Left ventricle myocardium inferior (tissue), 1 donor: ENCODE results near the gene ZNF438. TPM values are rescaled to one million over a fixed set of nuclear protein-coding genes. Genes with fewer than 3 reads are reported as not detected.

Source experiments
- DNase-seq: peaks from one replicate; pipeline ENCODE4 v3.0.0-alpha.2; 2020
- H3K27ac ChIP-seq: fragments of 200-600 bp; replicated peaks from 2 replicates; pipeline ENCODE4 v1.8.0; 2021
- H3K27me3 ChIP-seq: fragments of 200-600 bp; 2 replicates; pipeline ENCODE4 v1.8.0; 2021; ENCODE audit warnings: low read depth
- H3K36me3 ChIP-seq: fragments of 200-600 bp; 2 replicates; pipeline ENCODE4 v1.8.0; 2021
- H3K4me1 ChIP-seq: fragments of 200-600 bp; 2 replicates; pipeline ENCODE4 v1.8.0; 2021
- H3K4me3 ChIP-seq: fragments of 200-600 bp; 2 replicates; pipeline ENCODE4 v1.8.0; 2021; ENCODE audit warnings: mild to moderate bottlenecking, moderate library complexity
- H3K9me3 ChIP-seq: fragments of 200-600 bp; replicated peaks from 2 replicates; pipeline ENCODE4 v1.8.0; 2021
- intact Hi-C: fragments of 100-400 bp; cut with micrococcal nuclease; formaldehyde crosslinking; loops from one replicate; pipeline ENCODE4 v1.11.0; 2022
- total RNA-seq: library from RNA; stranded (reverse); fragmentation: NEBNext Ultra II Directional; extraction: Animal tissue kit (Norgen Biotek cat#: 25700); gene quantifications from one replicate; pipeline ENCODE4 v1.2.1, GENCODE V29; 2021
- TF ChIP-seq, protein P1 (sequence below): fragments of 200-600 bp; IDR thresholded peaks from 2 replicates; pipeline ENCODE4 v1.8.0; 2021; ENCODE audit warnings: antibody characterized with exemption, mild to moderate bottlenecking, borderline replicate concordance
- donor health status: DM: no; HTN: yes; CAD: no; lungs with severe emphysema.

Gene ZNF438
- total RNA-seq, 1 donor from 2014 or later = 13.2 TPM

DNA sequence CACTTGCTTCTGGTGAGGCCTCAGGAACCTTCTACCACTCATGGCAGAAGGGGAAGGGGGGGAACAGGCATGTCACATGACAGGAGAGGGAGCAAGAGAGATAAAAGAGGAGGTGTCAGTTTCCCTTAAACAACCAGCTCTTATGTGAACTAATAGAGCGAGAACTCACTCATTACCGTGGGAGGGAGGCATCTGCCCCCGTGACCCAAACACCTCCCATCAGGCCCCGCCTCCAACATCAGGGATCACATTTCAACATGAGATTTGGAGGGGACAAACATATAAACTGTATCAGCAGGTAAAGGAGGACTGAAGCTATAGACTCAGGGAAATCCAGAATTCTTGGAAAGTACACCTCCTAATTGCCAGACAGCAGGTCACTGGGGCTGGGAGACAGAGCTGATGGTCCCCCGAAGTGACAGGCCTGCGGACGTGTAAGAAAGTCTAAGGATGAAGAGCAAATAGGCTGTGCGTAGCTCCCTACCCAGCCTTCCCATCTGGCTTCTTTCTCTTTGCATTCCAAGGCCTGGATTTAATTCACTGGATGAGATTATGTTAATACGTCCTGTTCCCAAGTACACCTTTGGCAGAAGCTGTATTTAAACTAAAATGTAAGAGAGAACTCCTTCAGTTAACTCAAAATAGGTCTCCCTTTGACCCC is 215.4 kb downstream of the ZNF438 start:
- intact Hi-C loops = no loop called here
- peak overlapping the region; percentile 20 for H3K27ac ChIP-seq

DNA sequence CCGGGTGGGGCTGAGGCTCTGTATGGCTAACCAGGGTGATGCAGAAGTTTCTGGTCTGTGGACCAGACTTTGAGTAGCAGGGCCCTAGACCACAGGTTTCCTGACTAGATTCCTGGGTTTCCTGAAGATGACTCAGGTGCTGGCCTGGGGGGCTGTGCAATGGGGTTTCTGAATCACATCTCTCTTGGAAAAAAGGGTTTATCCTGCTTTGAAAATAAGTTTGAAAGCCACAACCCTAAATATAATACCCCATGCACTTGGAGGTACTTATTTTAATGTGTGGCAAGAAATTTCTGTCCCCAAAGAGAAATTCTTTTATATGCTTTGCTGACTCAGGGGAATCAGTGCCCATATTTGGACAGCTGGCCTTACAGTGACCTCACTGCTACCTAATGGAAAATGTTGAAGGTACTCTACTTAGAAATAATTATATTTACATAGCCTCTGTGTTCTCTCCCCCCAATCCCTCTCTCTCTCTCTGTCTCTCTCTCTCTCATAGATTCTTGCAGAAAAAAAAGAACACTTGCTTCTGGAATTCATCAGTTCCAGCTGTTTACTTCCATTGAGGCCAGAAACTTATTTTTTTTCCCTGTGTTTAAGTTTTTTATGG is 217.7 kb downstream of the ZNF438 start:
- TF ChIP-seq, protein P1, sequence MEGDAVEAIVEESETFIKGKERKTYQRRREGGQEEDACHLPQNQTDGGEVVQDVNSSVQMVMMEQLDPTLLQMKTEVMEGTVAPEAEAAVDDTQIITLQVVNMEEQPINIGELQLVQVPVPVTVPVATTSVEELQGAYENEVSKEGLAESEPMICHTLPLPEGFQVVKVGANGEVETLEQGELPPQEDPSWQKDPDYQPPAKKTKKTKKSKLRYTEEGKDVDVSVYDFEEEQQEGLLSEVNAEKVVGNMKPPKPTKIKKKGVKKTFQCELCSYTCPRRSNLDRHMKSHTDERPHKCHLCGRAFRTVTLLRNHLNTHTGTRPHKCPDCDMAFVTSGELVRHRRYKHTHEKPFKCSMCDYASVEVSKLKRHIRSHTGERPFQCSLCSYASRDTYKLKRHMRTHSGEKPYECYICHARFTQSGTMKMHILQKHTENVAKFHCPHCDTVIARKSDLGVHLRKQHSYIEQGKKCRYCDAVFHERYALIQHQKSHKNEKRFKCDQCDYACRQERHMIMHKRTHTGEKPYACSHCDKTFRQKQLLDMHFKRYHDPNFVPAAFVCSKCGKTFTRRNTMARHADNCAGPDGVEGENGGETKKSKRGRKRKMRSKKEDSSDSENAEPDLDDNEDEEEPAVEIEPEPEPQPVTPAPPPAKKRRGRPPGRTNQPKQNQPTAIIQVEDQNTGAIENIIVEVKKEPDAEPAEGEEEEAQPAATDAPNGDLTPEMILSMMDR = no peak
- no peaks in the 10 kb centered on the region for H3K36me3 ChIP-seq
- no peaks in the 10 kb centered on the region for H3K9me3 ChIP-seq
- no peak overlapping the region for H3K4me3 ChIP-seq
- intact Hi-C loops = no loop called here
- DNase-seq = no peak
- no peaks in the 10 kb centered on the region for H3K27me3 ChIP-seq
- H3K4me1 ChIP-seq = peaks cover 45% of the 10 kb centered on the region
- peak overlapping the region; percentile 77 for H3K27ac ChIP-seq

More for the DNA sequence above, 215.4 kb downstream of the ZNF438 start:
- H3K36me3 ChIP-seq = no peaks in the 10 kb centered on the region
- DNase-seq = no peak
- TF ChIP-seq, protein P1 = no peak
- peaks cover 54% of the 10 kb centered on the region for H3K4me1 ChIP-seq
- H3K9me3 ChIP-seq = no peaks in the 10 kb centered on the region
- H3K4me3 ChIP-seq = no peak overlapping the region
- H3K27me3 ChIP-seq = no peaks in the 10 kb centered on the region

DNA sequence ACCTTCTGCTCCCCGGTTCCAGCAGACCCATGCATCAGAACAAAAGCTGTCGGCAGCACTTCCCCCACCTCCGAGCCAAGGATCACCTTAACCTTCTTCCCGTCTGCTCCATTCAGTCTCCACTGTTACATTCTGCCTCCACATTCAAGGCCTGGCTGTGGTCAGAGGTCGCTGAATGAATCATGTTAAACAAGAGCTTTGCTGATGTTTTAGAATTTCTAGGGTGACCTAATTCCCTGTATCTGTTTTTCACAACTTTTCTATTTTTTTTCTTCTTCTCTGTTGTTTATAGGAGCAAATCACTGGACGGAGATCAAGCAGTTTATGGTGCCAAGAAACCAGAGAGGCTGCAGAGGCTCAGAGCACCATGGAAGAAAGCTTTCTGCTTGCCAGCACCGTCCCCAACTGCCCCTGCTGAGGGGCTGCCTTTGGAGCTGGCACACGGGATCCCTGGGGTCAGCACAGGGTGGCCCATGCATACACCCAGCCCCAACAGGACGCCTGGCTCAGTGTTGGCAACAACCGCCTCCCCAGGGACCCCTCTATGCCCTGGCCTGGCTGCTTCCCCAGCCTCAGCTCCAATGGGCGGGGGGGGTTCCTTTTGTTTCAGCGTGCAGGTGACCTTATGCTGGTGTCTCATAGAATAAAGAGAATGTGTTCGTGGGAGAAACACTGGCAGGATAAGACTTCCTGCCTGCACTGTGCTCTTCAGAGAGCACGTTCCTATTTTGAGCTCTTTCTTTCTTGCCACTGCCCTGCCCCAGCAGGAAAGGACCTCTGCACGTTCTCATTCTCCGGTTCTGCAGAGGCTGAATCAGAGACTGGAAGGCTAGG is 219.4 kb downstream of the ZNF438 start:
- H3K9me3 ChIP-seq = no peaks in the 10 kb centered on the region
- intact Hi-C loops = no loop called here
- TF ChIP-seq, protein P1 = no peak

DNA sequence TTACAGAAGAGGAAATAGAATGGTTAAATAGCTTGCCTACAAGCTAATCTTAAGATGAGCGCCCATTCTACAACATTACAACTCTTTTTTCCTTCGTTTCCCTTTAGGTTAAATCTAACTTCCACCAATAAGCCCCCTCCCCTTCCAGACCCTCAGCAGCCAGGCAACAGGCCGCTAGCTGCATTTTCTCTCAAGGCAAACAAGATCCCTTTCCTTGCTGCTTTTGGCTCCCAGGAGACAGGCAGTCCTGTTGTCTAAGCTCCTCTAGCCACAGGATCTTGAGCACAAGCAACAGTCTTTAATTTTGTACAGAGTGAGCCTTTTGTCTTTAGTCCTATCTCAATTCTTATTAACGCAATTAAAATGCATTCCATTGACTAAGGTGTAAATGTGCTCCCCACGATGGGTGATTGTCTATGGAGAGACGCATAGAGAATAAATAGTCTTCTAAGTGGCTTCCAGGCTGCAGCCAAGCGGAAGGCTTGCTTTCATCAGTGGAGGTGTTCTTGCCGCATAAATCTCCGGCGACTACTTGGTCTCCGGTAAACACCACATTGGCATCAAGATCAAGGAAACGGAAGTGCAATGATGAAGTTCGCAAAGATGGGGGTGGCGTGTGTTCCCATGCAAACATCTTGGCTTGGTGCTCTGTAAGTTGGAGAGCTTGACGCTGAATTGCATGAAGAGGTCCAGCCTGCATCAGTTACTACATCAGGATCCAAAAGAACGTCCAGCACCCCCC is 220.2 kb downstream of the ZNF438 start:
- Histone ChIP-seq H3K4me1 (peaks cover 34% of the 10 kb centered on the region), H3K4me3 (no peak overlapping the region)

More for the DNA sequence above, 219.4 kb downstream of the ZNF438 start:
- no peaks in the 10 kb centered on the region for H3K27me3 ChIP-seq
- H3K4me3 ChIP-seq = peak overlapping the region; percentile 25
- H3K27ac ChIP-seq = peak overlapping the region; percentile 77
- DNase-seq = peak; percentile 34
- peaks cover 34% of the 10 kb centered on the region for H3K4me1 ChIP-seq
- no peaks in the 10 kb centered on the region for H3K36me3 ChIP-seq

More for the DNA sequence above, 220.2 kb downstream of the ZNF438 start:
- H3K27ac ChIP-seq = peak overlapping the region; percentile 77
- intact Hi-C loops = no loop called here
- H3K9me3 ChIP-seq = no peaks in the 10 kb centered on the region
- TF ChIP-seq, protein P1 = no peak
- no peaks in the 10 kb centered on the region for H3K27me3 ChIP-seq
- no peaks in the 10 kb centered on the region for H3K36me3 ChIP-seq
- no peak for DNase-seq
